NB4 (cell line): ENCODE results near the gene SHF.
A peak's percentile ranks its signal among the peaks of the same experiment; 100 is the strongest.

Source experiments
- DNase-seq: peaks from one replicate; pipeline ENCODE4 v3.0.0; 2010; ENCODE audit warnings: low read depth
- H3K4me3 ChIP-seq: one replicate; pipeline ENCODE4 v1.5.1; 2011; ENCODE audit warnings: mild to moderate bottlenecking, low read depth, low read length, moderate library complexity
- CTCF ChIP-seq: IDR thresholded peaks from one replicate; pipeline ENCODE4 v1.5.1; 2012; ENCODE audit warnings: low read depth, low read length
- MAX ChIP-seq: IDR thresholded peaks from 2 replicates; pipeline ENCODE4 v1.6.1; 2011; ENCODE audit warnings: low read depth, low read length
- MYC ChIP-seq: IDR thresholded peaks from 2 replicates; pipeline ENCODE4 v1.6.1; 2011; ENCODE audit warnings: low read depth, low read length
- POLR2A ChIP-seq: IDR thresholded peaks from 2 replicates; pipeline ENCODE4 v1.6.1; 2011; ENCODE audit warnings: mild to moderate bottlenecking; ENCODE audit not compliant: insufficient read length; ENCODE audit errors: extremely low read depth

SHF gene

GRCh38 chr15:45168751-45169551, 18.8 kb downstream of the SHF start:
- no peak for TF ChIP-seq MYC
- TF ChIP-seq POLR2A = no peak
- no peak for TF ChIP-seq CTCF
- no peak for TF ChIP-seq MAX
- DNase-seq = no peak

GRCh38 chr15:45168286-45168685, 19.5 kb downstream of the SHF start:
- DNase-seq = no peak
- no peak overlapping the region for H3K4me3 ChIP-seq
- no peak for TF ChIP-seq CTCF
- TF ChIP-seq MAX = no peak
- TF ChIP-seq MYC = no peak
- no peak for TF ChIP-seq POLR2A

More at GRCh38 chr15:45168751-45169551, 18.8 kb downstream of the SHF start:
- H3K4me3 ChIP-seq = no peak overlapping the region

GRCh38 chr15:45167631-45168205, 20.0 kb downstream of the SHF start:
- H3K4me3 ChIP-seq = peak overlapping the region; percentile 1
- DNase-seq = no peak
- TF ChIP-seq POLR2A (no peak), MAX (no peak), CTCF (no peak), MYC (no peak)

GRCh38 chr15:45166834-45167630, 20.7 kb downstream of the SHF start:
- peak overlapping the region; percentile 59 for H3K4me3 ChIP-seq
- TF ChIP-seq POLR2A (peak; percentile 71), MAX (peak; percentile 29), MYC (peak; percentile 62), CTCF (peak; percentile 68)
- peak; percentile 93 for DNase-seq

- no peak overlapping the region for H3K4me3 ChIP-seq
- no peak for TF ChIP-seq CTCF
- no peak for DNase-seq
Observed at GRCh38 chr15:45165536-45165935, 22.2 kb downstream of the SHF start.
